ENCODE measurements around the gene TEX47.

TEX47 gene

DNA sequence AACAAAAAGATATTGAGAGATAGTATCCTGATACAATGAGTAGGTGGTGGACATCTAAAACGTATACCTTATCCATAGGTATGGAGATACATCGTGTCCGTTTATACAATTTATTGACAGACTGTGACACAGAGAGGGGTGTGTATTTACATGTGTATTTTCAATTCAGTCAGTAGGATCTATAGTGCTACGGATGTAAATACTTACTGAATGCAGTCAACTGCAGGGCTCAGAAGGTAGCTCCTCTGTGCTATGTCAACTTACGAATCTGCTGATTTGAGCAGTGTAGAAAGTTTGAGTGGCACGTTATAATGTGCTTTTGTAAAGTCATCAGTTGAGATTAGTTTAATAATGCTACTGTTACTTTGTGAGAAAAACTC lies 35.4 kb downstream of the TEX47 start:
- TF ChIP-seq, protein P1, sequence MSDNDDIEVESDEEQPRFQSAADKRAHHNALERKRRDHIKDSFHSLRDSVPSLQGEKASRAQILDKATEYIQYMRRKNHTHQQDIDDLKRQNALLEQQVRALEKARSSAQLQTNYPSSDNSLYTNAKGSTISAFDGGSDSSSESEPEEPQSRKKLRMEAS (IDR thresholded peaks at IDR 0.05; ENCODE audit: low read depth, low read length): no peak
- TF ChIP-seq POLR2A (IDR thresholded peaks at IDR 0.05; ENCODE audit: extremely low read depth, insufficient read length) (no peak), MYC (IDR thresholded peaks at IDR 0.05; ENCODE audit: low read depth, low read length) (no peak)
- TF ChIP-seq, protein P2, sequence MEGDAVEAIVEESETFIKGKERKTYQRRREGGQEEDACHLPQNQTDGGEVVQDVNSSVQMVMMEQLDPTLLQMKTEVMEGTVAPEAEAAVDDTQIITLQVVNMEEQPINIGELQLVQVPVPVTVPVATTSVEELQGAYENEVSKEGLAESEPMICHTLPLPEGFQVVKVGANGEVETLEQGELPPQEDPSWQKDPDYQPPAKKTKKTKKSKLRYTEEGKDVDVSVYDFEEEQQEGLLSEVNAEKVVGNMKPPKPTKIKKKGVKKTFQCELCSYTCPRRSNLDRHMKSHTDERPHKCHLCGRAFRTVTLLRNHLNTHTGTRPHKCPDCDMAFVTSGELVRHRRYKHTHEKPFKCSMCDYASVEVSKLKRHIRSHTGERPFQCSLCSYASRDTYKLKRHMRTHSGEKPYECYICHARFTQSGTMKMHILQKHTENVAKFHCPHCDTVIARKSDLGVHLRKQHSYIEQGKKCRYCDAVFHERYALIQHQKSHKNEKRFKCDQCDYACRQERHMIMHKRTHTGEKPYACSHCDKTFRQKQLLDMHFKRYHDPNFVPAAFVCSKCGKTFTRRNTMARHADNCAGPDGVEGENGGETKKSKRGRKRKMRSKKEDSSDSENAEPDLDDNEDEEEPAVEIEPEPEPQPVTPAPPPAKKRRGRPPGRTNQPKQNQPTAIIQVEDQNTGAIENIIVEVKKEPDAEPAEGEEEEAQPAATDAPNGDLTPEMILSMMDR (IDR thresholded peaks at IDR 0.05; ENCODE audit: low read depth, low read length): no peak
- H3K4me3 ChIP-seq (ENCODE audit: low read depth, low read length): no peak overlapping the region
- no peak for DNase-seq (ENCODE audit: low read depth)

DNA sequence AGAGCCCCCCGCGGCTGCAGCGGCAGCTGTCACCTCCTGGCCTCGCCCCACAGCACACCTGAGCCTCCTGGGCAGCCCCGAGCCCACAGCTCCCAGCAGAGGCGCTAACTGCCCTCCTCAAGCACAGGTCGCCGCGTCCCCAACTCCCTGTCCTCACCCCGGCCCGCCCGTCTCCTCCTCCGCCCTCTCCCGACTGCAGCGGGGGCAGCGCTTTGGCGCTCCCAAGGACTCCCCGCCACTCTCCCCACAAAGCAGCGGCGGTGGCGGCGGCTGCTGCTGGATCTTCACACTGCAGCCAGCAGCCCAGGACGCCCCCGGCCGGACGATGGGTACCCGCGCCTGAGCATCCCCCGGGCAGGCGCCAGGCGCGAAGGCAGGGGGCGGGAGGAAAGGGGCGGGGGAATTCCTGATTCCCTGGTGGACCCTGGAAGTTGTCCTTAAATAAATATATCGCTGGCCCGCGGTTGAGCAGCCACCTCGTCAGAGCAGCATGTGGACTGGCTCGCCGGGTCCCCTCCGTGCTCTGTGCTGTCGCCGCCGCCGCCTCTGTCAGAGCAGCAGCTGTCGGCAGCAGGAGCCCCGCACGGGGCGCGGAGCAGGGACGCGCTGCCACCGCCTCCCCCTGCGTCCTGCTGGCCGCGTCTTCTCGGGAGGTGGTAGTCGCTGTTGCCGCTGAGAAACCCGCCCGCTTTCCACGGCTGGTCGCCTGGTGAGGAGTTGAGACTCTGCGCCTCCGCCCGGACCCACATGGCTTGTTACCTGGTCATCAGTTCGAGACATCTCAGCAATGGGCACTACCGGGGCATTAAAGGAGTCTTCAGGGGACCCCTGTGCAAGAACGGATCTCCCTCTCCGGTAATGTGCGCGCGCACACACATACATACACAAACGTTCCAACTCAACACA lies 36.1 kb downstream of the TEX47 start, which contains the start of gene ZNF804B:
TSS of gene ZNF804B (plus strand) at position 471 of the 906 bp plus-strand sequence. CDS start at position 748, 277 bp downstream.
- no peak for TF ChIP-seq POLR2A (IDR thresholded peaks at IDR 0.05; ENCODE audit: extremely low read depth, insufficient read length)
- TF ChIP-seq, protein P1 (IDR thresholded peaks at IDR 0.05; ENCODE audit: low read depth, low read length): no peak
- TF ChIP-seq, protein P2 (IDR thresholded peaks at IDR 0.05; ENCODE audit: low read depth, low read length): no peak
- TF ChIP-seq MYC (IDR thresholded peaks at IDR 0.05; ENCODE audit: low read depth, low read length): no peak
- H3K4me3 ChIP-seq (ENCODE audit: low read depth, low read length): no peak within 1 kb of the TSS

DNA sequence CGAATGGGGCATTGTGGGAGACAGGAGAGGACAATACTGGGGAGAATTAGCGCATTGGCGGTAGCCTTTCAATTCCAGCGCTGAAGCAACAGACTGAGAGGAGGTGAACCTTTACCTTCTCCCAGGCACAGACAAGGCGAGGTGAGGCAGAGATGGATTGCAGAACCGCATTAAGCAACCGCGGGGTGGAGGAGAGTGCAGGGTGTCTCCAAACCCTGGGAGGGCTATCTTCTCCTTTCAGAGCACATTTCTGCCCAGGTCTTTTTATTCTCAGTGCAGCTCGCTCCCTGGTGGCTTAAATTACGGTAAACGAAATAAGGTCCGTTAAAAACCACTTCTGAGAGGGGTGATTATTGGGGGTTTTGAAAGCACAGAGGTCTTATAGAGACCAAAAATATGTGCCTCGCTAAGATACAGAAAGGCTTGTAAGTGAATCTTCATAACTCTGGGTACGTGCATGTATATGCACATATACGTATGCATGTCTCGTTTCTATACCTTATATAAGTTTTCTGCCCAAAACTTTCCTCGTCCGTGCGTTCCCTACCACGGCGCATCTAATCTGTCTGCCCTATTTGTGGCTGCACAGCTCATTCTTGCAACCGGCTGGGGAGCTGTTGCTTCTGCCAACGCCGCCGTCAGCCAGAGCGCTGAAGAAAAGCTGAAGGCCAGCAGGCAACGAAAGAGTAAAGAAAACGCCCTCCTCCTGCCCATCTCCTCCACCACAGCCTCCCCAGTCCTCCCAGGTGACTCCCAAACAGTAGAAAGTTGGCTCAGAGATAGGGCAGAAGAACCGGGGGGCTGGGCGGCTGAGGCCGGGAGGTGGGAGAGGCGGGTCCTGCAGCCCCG lies 36.9 kb downstream of the TEX47 start:
- no peak overlapping the region for H3K4me3 ChIP-seq (ENCODE audit: low read depth, low read length)
- TF ChIP-seq POLR2A (IDR thresholded peaks at IDR 0.05; ENCODE audit: extremely low read depth, insufficient read length) (no peak), MYC (IDR thresholded peaks at IDR 0.05; ENCODE audit: low read depth, low read length) (no peak)
- TF ChIP-seq, protein P2 (IDR thresholded peaks at IDR 0.05; ENCODE audit: low read depth, low read length): no peak
- TF ChIP-seq, protein P1 (IDR thresholded peaks at IDR 0.05; ENCODE audit: low read depth, low read length): no peak
- no peak for DNase-seq (ENCODE audit: low read depth)

More for the DNA sequence above, 36.1 kb downstream of the TEX47 start, which contains the start of gene ZNF804B:
- DNase-seq (ENCODE audit: low read depth): no peak

DNA sequence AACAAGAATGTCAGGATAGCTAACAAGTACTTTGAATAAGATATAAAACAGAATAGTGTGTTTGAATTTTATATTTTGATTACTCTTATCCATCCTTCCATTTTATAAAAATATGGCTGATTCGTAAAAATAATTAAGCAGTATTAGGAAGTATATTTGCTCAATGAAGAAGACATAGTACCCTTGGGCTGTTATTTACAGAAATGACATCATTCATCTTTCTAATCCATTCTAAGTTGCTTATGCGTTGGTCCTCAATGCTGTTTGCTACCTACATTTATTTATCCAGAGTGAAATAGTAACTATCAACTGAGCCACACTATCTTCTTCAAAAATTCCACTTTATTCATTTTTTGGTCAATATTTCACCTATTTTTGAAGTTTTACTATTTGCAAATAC lies 38.2 kb downstream of the TEX47 start:
- H3K4me3 ChIP-seq (ENCODE audit: low read depth, low read length): no peak overlapping the region
- TF ChIP-seq, protein P1 (IDR thresholded peaks at IDR 0.05; ENCODE audit: low read depth, low read length): no peak
- TF ChIP-seq POLR2A (IDR thresholded peaks at IDR 0.05; ENCODE audit: extremely low read depth, insufficient read length) (no peak), MYC (IDR thresholded peaks at IDR 0.05; ENCODE audit: low read depth, low read length) (no peak)
- TF ChIP-seq, protein P2 (IDR thresholded peaks at IDR 0.05; ENCODE audit: low read depth, low read length): no peak
- no peak for DNase-seq (ENCODE audit: low read depth)

DNA sequence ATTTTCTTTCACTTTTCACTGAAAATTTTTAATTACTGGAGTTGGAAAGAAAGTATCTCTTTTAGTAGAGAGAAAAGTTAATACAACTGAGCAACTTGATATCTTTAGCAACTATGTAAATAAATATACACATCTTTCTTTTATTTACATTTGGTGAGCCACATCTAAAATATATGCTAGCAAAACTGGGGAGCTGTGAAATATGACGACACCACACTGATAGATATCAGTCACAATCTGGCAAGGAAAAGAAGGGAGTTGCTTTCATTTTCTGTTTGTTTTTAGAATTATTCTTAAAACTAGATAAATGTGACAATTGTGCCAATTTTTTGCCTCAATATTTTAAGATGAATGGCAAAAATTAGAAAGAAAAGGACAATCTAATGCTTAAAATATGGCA lies 38.7 kb downstream of the TEX47 start:
- no peak for DNase-seq (ENCODE audit: low read depth)
- TF ChIP-seq MYC (IDR thresholded peaks at IDR 0.05; ENCODE audit: low read depth, low read length): no peak
- TF ChIP-seq, protein P1 (IDR thresholded peaks at IDR 0.05; ENCODE audit: low read depth, low read length): no peak
- no peak for TF ChIP-seq POLR2A (IDR thresholded peaks at IDR 0.05; ENCODE audit: extremely low read depth, insufficient read length)
- TF ChIP-seq, protein P2 (IDR thresholded peaks at IDR 0.05; ENCODE audit: low read depth, low read length): no peak
- H3K4me3 ChIP-seq (ENCODE audit: low read depth, low read length): no peak overlapping the region

All from NB4 (cell line).